ENCODE data around the gene MID2.

- TF ChIP-seq CTCF (IDR thresholded peaks at IDR 0.05) (no peak), POLR2A (IDR thresholded peaks at IDR 0.05) (no peak)
Observed at GRCh38 chrX:107848591-107848990, 22.9 kb downstream of the MID2 start.

Data from adrenal gland (tissue), 5 donors.